GM18526 (cell line): ENCODE results near the gene POLR1H.

ENCODE experiments used
- POLR2A ChIP-seq: IDR thresholded peaks from 3 replicates; pipeline ENCODE4 v1.6.1; 2011; ENCODE audit not compliant: insufficient read length; ENCODE audit errors: extremely low read depth

Gene POLR1H

GRCh38 chr6:30101444-30102413, 40.7 kb downstream of the POLR1H start:
- no peak for TF ChIP-seq POLR2A

DNA sequence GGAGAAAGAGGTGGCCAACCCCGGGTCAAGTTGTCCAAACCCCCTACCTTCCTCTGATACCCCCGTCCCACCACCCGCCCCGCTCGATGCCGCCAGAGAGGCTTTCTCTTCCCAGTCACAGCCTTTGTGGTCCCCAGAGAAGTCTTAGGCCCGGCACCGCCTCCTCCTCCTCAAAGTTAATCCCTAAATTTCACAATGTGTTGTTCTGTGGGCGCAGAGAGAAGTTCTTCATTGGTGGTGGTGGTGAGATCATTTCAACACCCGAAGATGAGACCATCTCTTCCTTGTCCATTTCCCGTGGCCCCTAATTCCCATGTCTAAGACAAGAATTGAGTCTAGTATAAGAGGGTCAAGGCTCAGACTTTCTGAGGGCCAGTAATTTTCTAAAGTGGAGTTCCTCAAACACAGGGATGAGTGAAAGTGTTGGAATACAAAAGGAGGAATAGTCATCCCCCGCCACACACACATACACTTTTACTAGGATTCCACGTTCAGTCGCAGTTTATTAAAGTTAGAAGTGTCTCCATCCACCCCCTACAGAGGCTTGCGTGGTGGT, 41.4 kb downstream of the POLR1H start:
- TF ChIP-seq POLR2A = no peak

DNA sequence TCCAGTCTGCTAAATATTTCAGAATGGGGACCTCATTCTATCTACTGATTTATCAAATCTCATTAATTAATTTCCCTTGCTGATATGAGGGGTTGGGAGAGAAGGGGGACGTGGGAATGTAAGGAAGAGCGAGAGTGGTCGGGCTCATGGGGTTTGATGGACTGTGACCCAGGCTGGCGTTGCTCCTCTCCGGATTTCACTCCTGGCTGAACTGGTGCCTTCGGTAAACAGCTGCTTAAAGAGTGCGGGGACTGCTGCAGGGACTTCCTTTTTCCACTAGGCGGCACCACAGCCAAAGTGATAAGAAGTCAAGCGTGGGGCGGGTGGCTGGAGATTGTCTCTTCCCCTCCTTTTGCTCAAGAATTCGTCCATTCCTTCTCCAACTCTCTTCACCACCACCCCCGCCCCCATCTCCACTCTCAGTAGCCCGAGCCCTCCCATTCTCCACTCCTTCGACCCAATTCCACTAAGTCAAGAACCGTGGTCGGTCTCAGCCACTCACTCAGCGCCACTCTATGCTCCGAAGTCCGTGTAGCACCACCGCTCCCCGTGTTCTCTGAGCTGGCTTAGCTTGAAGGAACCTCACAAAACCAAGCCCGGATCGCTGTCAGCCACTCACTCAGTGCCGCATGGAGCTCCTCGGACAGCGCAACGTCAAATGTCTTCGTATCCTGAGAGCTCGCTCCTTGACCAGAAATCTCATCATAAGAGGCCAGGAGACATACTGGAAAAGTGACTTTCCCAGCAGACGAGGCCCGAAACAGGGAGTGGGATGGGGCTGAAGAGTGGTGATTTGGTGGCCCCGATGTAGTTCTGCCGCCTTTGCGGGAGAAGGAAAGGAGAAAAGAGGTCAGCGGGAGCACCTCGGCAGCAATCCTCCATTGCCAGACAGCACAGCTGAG, 42.2 kb downstream of the POLR1H start:
- TF ChIP-seq POLR2A = no peak

- TF ChIP-seq POLR2A = no peak
Observed at GRCh38 chr6:30103872-30104179, 42.8 kb downstream of the POLR1H start.

DNA sequence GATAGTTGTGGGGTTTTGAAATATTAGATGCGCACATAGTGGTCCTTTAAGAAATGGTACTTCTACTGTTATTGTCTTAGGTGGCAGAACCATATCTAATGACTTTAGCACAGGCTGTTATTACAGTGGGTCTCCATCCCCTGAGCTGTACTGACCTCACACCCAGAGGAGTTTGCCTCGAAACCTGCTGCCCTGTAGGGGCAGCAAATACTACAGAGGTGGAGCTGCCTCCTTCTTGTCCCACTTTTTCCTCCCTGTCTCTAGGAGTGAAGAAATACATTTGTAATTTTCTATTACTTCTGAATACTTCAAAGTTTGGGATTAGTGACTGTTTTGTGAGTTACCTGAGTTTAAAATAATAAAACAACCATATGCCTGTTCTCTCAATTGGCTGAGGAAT, 43.6 kb downstream of the POLR1H start:
- TF ChIP-seq POLR2A = no peak

- no peak for TF ChIP-seq POLR2A
Observed at GRCh38 chr6:30111266-30111856, 50.3 kb downstream of the POLR1H start.

GRCh38 chr6:30112402-30112994, 51.4 kb downstream of the POLR1H start:
- no peak for TF ChIP-seq POLR2A

- no peak for TF ChIP-seq POLR2A
Observed at GRCh38 chr6:30113003-30113759, 52.1 kb downstream of the POLR1H start, which contains the start of gene TRIM31. TSS of gene TRIM31 (minus strand) at chr6:30113090. CDS start at chr6:30112805, 285 bp downstream.

DNA sequence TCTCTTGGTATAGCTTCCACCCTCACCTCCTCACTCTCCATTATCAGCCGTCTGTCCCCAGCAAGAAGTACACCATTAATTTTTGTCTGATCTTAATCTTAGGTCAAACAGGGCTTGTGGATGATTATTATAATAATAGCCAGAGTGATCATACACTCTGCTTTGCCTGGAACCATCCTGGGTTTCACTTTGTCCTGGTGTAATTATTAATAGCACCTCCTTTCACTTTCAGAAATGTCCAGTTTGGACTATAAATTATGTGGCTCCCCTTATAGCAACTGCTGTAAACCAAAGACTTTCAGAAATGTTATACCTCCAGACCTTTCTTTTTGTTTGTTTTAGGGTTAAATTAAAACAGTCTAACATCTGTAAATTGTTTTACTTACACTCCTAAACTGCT, 52.8 kb downstream of the POLR1H start:
- no peak for TF ChIP-seq POLR2A
